IMR-90 (cell line): Measurements from ENCODE around the gene AKNA. TPM values are rescaled to one million over a fixed set of nuclear protein-coding genes. Genes with fewer than 3 reads are reported as not detected.

Experiments used
- ATAC-seq: fragments of 200-7000 bp; cut with Tn5 transposase; 2 replicates; pipeline ENCODE4 v1.9.1; 2020; ENCODE audit warnings: low read depth, mild to moderate bottlenecking, moderate library complexity
- BruUV-seq: library from RNA; stranded (reverse); fragments of 400-500 nt; replicated peaks from 2 replicates; lab custom pipeline; 2021; lab: Mats Ljungman, UMichigan
- CTCF ChIA-PET: fragments of 300-600 bp; formaldehyde crosslinking; extraction: SDS; loops from one replicate; lab custom pipeline; 2021; ENCODE audit warnings: antibody characterized with exemption; lab: Yijun Ruan, JAX
- POLR2A ChIA-PET: fragments of 300-600 bp; sonication (Branson Sonifier 250); formaldehyde crosslinking; loops from one replicate; lab custom pipeline; 2022; ENCODE audit warnings: antibody characterized with exemption; ENCODE audit not compliant: unreplicated experiment; lab: Charles Lee
- DNase-seq: peaks from one replicate; pipeline ENCODE4 v3.0.0; 2013
- H2AFZ ChIP-seq: replicated peaks from 2 replicates; pipeline ENCODE3; 2013; ENCODE audit warnings: low read length, mild to moderate bottlenecking; ENCODE audit not compliant: poor library complexity
- H2AK5ac ChIP-seq: 2 replicates; pipeline ENCODE4 v1.6.1; 2013; ENCODE audit warnings: low read depth, low read length, inconsistent platforms
- H2AK9ac ChIP-seq: replicated peaks from 2 replicates; pipeline ENCODE3; 2013; ENCODE audit warnings: mild to moderate bottlenecking, low read depth, low read length, moderate library complexity; ENCODE audit not compliant: poor library complexity
- H2BK120ac ChIP-seq: 2 replicates; pipeline ENCODE4 v1.6.1; 2013; ENCODE audit warnings: low read depth, low read length, inconsistent platforms
- H2BK15ac ChIP-seq: 3 replicates; pipeline ENCODE4 v1.6.1; 2013; ENCODE audit warnings: low read depth, low read length, inconsistent platforms
- H2BK20ac ChIP-seq: 2 replicates; pipeline ENCODE4 v1.6.1; 2013; ENCODE audit warnings: low read depth, mild to moderate bottlenecking, inconsistent platforms, low read length, moderate library complexity
- H2BK5ac ChIP-seq: 2 replicates; pipeline ENCODE4 v1.6.1; 2013; ENCODE audit warnings: mild to moderate bottlenecking, low read depth, low read length, inconsistent platforms; ENCODE audit not compliant: poor library complexity, severe bottlenecking
- H3K14ac ChIP-seq: replicated peaks from 2 replicates; pipeline ENCODE4 v1.6.1; 2013; ENCODE audit warnings: low read depth, low read length, inconsistent platforms
- H3K18ac ChIP-seq: 2 replicates; pipeline ENCODE4 v1.6.1; 2013; ENCODE audit warnings: low read depth, low read length, control low read depth
- H3K23ac ChIP-seq: 2 replicates; pipeline ENCODE4 v1.6.1; 2013; ENCODE audit warnings: low read depth, low read length, inconsistent platforms
- H3K27ac ChIP-seq: 2 replicates; pipeline ENCODE4 v1.5.1; 2013; ENCODE audit warnings: mild to moderate bottlenecking, control low read depth, low read length; ENCODE audit not compliant: insufficient read depth
- H3K27me3 ChIP-seq: 2 replicates; pipeline ENCODE4 v1.6.1; 2013; ENCODE audit warnings: low read length; ENCODE audit not compliant: control insufficient read depth, insufficient read depth
- H3K36me3 ChIP-seq: 2 replicates; pipeline ENCODE4 v1.6.1; 2013; ENCODE audit warnings: low read length, mixed read lengths; ENCODE audit not compliant: control insufficient read depth, insufficient read depth
- H3K4ac ChIP-seq: 2 replicates; pipeline ENCODE4 v1.6.1; 2013; ENCODE audit warnings: low read depth, low read length, inconsistent platforms
- H3K4me1 ChIP-seq: 2 replicates; pipeline ENCODE4 v1.6.1; 2013; ENCODE audit warnings: low read length, mixed read lengths; ENCODE audit not compliant: control insufficient read depth, insufficient read depth
- H3K4me2 ChIP-seq: 2 replicates; pipeline ENCODE4 v1.6.1; 2013; ENCODE audit warnings: low read depth, mild to moderate bottlenecking, control low read depth, low read length, moderate library complexity
- H3K4me3 ChIP-seq: 2 replicates; pipeline ENCODE4 v1.5.1; 2013; ENCODE audit warnings: low read depth, mild to moderate bottlenecking, control low read depth, low read length, moderate library complexity; ENCODE audit not compliant: insufficient read depth
- H3K56ac ChIP-seq: 2 replicates; pipeline ENCODE4 v1.6.1; 2013; ENCODE audit warnings: low read length, inconsistent platforms; ENCODE audit not compliant: insufficient read depth; ENCODE audit errors: extremely low read depth
- H3K79me1 ChIP-seq, 2 experiments: 2 replicates each; pipeline ENCODE4 v1.6.1; 2013; ENCODE audit warnings: low read length in 2 of 2, inconsistent platforms in 1 of 2, low read depth in 1 of 2
- H3K9ac ChIP-seq: 2 replicates; pipeline ENCODE4 v1.6.1; 2013; ENCODE audit warnings: low read depth, low read length, control low read depth
- H3K9me1 ChIP-seq: 2 replicates; pipeline ENCODE4 v1.6.1; 2013; ENCODE audit warnings: low read length, inconsistent platforms; ENCODE audit not compliant: insufficient read depth
- H3K9me3 ChIP-seq: 2 replicates; pipeline ENCODE4 v1.6.1; 2013; ENCODE audit warnings: low read length; ENCODE audit not compliant: control insufficient read depth, insufficient read depth
- H4K20me1 ChIP-seq: 2 replicates; pipeline ENCODE4 v1.6.1; 2013; ENCODE audit warnings: low read length, inconsistent platforms; ENCODE audit not compliant: insufficient read depth
- H4K5ac ChIP-seq: 2 replicates; pipeline ENCODE4 v1.6.1; 2013; ENCODE audit warnings: mild to moderate bottlenecking, low read depth, low read length, control low read depth
- H4K8ac ChIP-seq, 2 experiments: 2 replicates each; pipeline ENCODE4 v1.6.1; 2013; ENCODE audit warnings: low read depth in 2 of 2, low read length in 2 of 2, control low read depth in 1 of 2, inconsistent platforms in 1 of 2
- H4K91ac ChIP-seq: 2 replicates; pipeline ENCODE4 v1.6.1; 2013; ENCODE audit warnings: low read depth, low read length, inconsistent platforms; ENCODE audit not compliant: insufficient read depth
- BHLHE40 ChIP-seq: fragments of 150-350 bp; IDR thresholded peaks from 2 replicates; pipeline ENCODE4 v1.6.1; 2016; ENCODE audit warnings: mild to moderate bottlenecking, low read depth, low read length
- ELK1 ChIP-seq: fragments of 150-350 bp; IDR thresholded peaks from 2 replicates; pipeline ENCODE4 v1.6.1; 2016; ENCODE audit warnings: low read depth, mild to moderate bottlenecking, low read length, moderate library complexity, borderline replicate concordance
- POLR2A ChIP-seq: IDR thresholded peaks from 2 replicates; pipeline ENCODE4 v1.6.1; 2012; ENCODE audit warnings: mild to moderate bottlenecking, low read depth, low read length
- WGBS, 2 experiments: methylation state at CpG; one replicate each; pipeline versions ENCODE4 v1.1.5 to v1.1.7; 2013; ENCODE audit warnings: missing lambda C conversion rate in 2 of 2; ENCODE audit not compliant: insufficient read length in 1 of 2; ENCODE audit errors: extremely low coverage in 2 of 2; 5-methylcytosine and 5-hydroxymethylcytosine counted together
- dilution Hi-C: fragments of 300-500 bp; cut with HindIII; formaldehyde crosslinking; loops from one replicate; pipeline ENCODE4 v1.14.3; 2018; ENCODE audit warnings: low sequenced_read_pairs; ENCODE audit not compliant: unreplicated experiment
- in situ Hi-C: fragments of 300-500 bp; cut with MboI; formaldehyde crosslinking; loops from 3 replicates; pipeline ENCODE4 v1.14.3; 2019; ENCODE audit warnings: low sequenced_read_pairs, inconsistent platforms, mixed read lengths
- intact Hi-C: fragments of 100-400 bp; cut with micrococcal nuclease; formaldehyde crosslinking; loops from 2 replicates; pipeline ENCODE4 v1.10.0; 2022
- polyA plus RNA-seq, 3 experiments: library from polyadenylated mRNA; depleted of rRNA; stranded (reverse); fragments of >200 nt; gene quantifications; 2 replicates each; pipeline ENCODE4 v1.2.3, GENCODE V29; 2012; ENCODE audit warnings: low replicate concordance in 1 of 3
- total RNA-seq: library from RNA; depleted of rRNA; stranded (reverse); fragments of >200 nt; gene quantifications from 2 replicates; pipeline ENCODE4 v1.2.3, GENCODE V29; 2012

Gene AKNA
- total and polyA plus RNA-seq, 2 of the 4 experiments (the other 2 are of a cell fraction): 2.7 to 7.3 TPM

GRCh38 chr9:114343471-114344187, 44.2 kb downstream of the AKNA start:
- H4K5ac ChIP-seq: no peak overlapping the region
- no peak overlapping the region for H3K4me3 ChIP-seq
- no peak overlapping the region for H2AK9ac ChIP-seq
- ChIA-PET POLR2A (no interaction called here), CTCF (no interaction called here)
- H2AFZ ChIP-seq: no peak overlapping the region
- H3K27ac ChIP-seq: no peak overlapping the region
- H3K4me1 ChIP-seq: peaks cover 3% of the 10 kb centered on the region
- no peaks in the 10 kb centered on the region for H3K27me3 ChIP-seq
- intact Hi-C loops (no loop called here), dilution Hi-C loops (no loop called here), in situ Hi-C loops (no loop called here)
- no peak overlapping the region for H2BK20ac ChIP-seq
- H3K9me1 ChIP-seq: peaks cover 6% of the 10 kb centered on the region; the same call in 1 of the 2 replicates
- TF ChIP-seq BHLHE40: peak; percentile 37; the same call in 1 of the 2 replicates
- no peak for TF ChIP-seq POLR2A
- TF ChIP-seq ELK1: no peak
- H3K9ac ChIP-seq: no peak overlapping the region
- peaks cover 0 to 5% of the 10 kb centered on the region in 2 experiments; a peak in 1 of 4 replicates for H3K79me1 ChIP-seq
- no peak overlapping the region for H2AK5ac ChIP-seq
- ATAC-seq (no peak), DNase-seq (peak; percentile 72)
- H4K8ac ChIP-seq: no peak overlapping the region
- H4K20me1 ChIP-seq: 0 out of 2 replicates have a peak, but pooled peaks cover 3% of the 10 kb centered on the region
- no peak overlapping the region for H3K56ac ChIP-seq
- BruUV-seq: no TSS peak
- H3K14ac ChIP-seq: no peak overlapping the region
- no peak overlapping the region for H3K23ac ChIP-seq
- no peak overlapping the region for H2BK15ac ChIP-seq
- no peak overlapping the region for H2BK120ac ChIP-seq
- H3K4ac ChIP-seq: no peak overlapping the region
- WGBS, 2 experiments: 80% methylated on average over 2 of the region's 9 CpGs; no CpG with 5 or more reads in 1 of the 2 experiments
- H3K4me2 ChIP-seq: no peak overlapping the region
- H4K91ac ChIP-seq: no peak overlapping the region
- no peak overlapping the region for H2BK5ac ChIP-seq
- H3K9me3 ChIP-seq: no peaks in the 10 kb centered on the region
- H3K36me3 ChIP-seq: peaks cover 71% of the 10 kb centered on the region
- no peak overlapping the region for H3K18ac ChIP-seq
